HepG2 (cell line): Measurements from ENCODE around the gene CFAP97. TPM values are rescaled to one million over a fixed set of nuclear protein-coding genes. Genes with fewer than 3 reads are reported as not detected.

Source experiments
- BHLHE40 ChIP-seq: IDR thresholded peaks from 2 replicates; pipeline ENCODE4 v1.6.1; 2011; ENCODE audit warnings: low read length, improper control_type of control experiment
- CREBL2 ChIP-seq: sonication (generic); formaldehyde crosslinking; IDR thresholded peaks from 2 replicates; pipeline ENCODE4 v1.8.1; 2023; ENCODE audit warnings: missing genetic modification reagents, mild to moderate bottlenecking, borderline replicate concordance
- HNF4A ChIP-seq: sonication (generic); formaldehyde crosslinking; IDR thresholded peaks from 2 replicates; pipeline ENCODE4 v1.4.0; 2020; ENCODE audit warnings: missing genetic modification reagents
- MAF1 ChIP-seq: sonication (generic); formaldehyde crosslinking; IDR thresholded peaks from 2 replicates; pipeline ENCODE4 v1.5.0; 2020; ENCODE audit warnings: missing genetic modification reagents, borderline replicate concordance
- ZNF33B ChIP-seq: sonication (generic); formaldehyde crosslinking; IDR thresholded peaks from 2 replicates; pipeline ENCODE4 v1.5.1; 2020; ENCODE audit warnings: mild to moderate bottlenecking, missing genetic modification reagents
- polyA plus RNA-seq, 8 experiments: library from polyadenylated mRNA; depleted of rRNA in 3 of 8; stranded (reverse) in 7 of 8; unstranded in 1 of 8; fragments of >200 nt; fragmentation: Illumina TruSeq in 4 of 8; extraction: Trizol in 4 of 8; gene quantifications; 2 replicates each; pipeline versions ENCODE4 v1.2.1 to v1.2.3, GENCODE V29; 2011 to 2016; ENCODE audit warnings: low read depth in 4 of 8, missing spikeins in 1 of 8, mixed read lengths in 1 of 8; ENCODE audit not compliant: insufficient read depth in 1 of 8
- total RNA-seq, 5 experiments: library from RNA; depleted of rRNA; stranded (reverse); fragments of >200 nt; fragmentation: Illumina TruSeq; extraction: Trizol; gene quantifications; 2 replicates each; pipeline ENCODE4 v1.2.3, GENCODE V29; 2016; ENCODE audit warnings: low read depth in 1 of 5
- TF ChIP-seq, protein P1 (sequence below): sonication (generic); formaldehyde crosslinking; IDR thresholded peaks from 2 replicates; pipeline ENCODE4 v1.4.0; 2020; ENCODE audit warnings: mild to moderate bottlenecking, low read depth, missing genetic modification reagents
- TF ChIP-seq, protein P2 (sequence below): sonication (generic); formaldehyde crosslinking; IDR thresholded peaks from 2 replicates; pipeline ENCODE4 v1.4.0; 2020; ENCODE audit warnings: missing genetic modification reagents; ENCODE audit errors: not compliant biosample characterization
- TF ChIP-seq, protein P3 (sequence below), 2 experiments: sonication (generic) in 1 of 2; formaldehyde crosslinking in 1 of 2; IDR thresholded peaks; 2 replicates each; pipeline versions ENCODE4 v1.4.0 to v1.6.1; 2016 to 2020; ENCODE audit warnings: borderline replicate concordance in 1 of 2, low read depth in 1 of 2, mild to moderate bottlenecking in 1 of 2, missing genetic modification reagents in 1 of 2
- TF ChIP-seq, protein P4 (sequence below): sonication (generic); formaldehyde crosslinking; IDR thresholded peaks from 2 replicates; pipeline ENCODE4; 2020; ENCODE audit warnings: missing genetic modification reagents, mild to moderate bottlenecking, borderline replicate concordance
- TF ChIP-seq, protein P5 (sequence below): sonication (generic); formaldehyde crosslinking; conservative IDR thresholded peaks from 2 replicates; pipeline ENCODE4 v1.5.0; 2020; ENCODE audit warnings: missing genetic modification reagents

CFAP97 gene
- total and polyA plus RNA-seq, 2 of the 13 experiments (the other 11 are each of a cell fraction or from before 2014, with no cell fraction given) = 32.1 to 44.4 TPM

- TF ChIP-seq, protein P1, sequence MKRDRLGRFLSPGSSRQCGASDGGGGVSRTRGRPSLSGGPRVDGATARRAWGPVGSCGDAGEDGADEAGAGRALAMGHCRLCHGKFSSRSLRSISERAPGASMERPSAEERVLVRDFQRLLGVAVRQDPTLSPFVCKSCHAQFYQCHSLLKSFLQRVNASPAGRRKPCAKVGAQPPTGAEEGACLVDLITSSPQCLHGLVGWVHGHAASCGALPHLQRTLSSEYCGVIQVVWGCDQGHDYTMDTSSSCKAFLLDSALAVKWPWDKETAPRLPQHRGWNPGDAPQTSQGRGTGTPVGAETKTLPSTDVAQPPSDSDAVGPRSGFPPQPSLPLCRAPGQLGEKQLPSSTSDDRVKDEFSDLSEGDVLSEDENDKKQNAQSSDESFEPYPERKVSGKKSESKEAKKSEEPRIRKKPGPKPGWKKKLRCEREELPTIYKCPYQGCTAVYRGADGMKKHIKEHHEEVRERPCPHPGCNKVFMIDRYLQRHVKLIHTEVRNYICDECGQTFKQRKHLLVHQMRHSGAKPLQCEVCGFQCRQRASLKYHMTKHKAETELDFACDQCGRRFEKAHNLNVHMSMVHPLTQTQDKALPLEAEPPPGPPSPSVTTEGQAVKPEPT (CRISPR knock-in tag) = peak; percentile 60; the same call in 1 of the 2 replicates
- no peak for TF ChIP-seq CREBL2 (CRISPR knock-in tag)
- TF ChIP-seq BHLHE40 = 0 out of 2 replicates have a peak, but pooled peaks have one; percentile 19
- peak; percentile 32; the same call in 1 of the 2 replicates for TF ChIP-seq MAF1 (CRISPR knock-in tag)
- TF ChIP-seq, protein P2, sequence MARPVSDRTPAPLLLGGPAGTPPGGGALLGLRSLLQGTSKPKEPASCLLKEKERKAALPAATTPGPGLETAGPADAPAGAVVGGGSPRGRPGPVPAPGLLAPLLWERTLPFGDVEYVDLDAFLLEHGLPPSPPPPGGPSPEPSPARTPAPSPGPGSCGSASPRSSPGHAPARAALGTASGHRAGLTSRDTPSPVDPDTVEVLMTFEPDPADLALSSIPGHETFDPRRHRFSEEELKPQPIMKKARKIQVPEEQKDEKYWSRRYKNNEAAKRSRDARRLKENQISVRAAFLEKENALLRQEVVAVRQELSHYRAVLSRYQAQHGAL (CRISPR knock-in tag) = peak; percentile 57
- TF ChIP-seq, protein P3, sequence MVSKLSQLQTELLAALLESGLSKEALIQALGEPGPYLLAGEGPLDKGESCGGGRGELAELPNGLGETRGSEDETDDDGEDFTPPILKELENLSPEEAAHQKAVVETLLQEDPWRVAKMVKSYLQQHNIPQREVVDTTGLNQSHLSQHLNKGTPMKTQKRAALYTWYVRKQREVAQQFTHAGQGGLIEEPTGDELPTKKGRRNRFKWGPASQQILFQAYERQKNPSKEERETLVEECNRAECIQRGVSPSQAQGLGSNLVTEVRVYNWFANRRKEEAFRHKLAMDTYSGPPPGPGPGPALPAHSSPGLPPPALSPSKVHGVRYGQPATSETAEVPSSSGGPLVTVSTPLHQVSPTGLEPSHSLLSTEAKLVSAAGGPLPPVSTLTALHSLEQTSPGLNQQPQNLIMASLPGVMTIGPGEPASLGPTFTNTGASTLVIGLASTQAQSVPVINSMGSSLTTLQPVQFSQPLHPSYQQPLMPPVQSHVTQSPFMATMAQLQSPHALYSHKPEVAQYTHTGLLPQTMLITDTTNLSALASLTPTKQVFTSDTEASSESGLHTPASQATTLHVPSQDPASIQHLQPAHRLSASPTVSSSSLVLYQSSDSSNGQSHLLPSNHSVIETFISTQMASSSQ (IDR thresholded peaks at IDR 0.05; ENCODE audit: low read depth) = no peak
- TF ChIP-seq, protein P3 (CRISPR knock-in tag; IDR thresholded peaks at IDR 0.05; ENCODE audit: borderline replicate concordance) = peak; percentile 47; the same call in 1 of the 2 replicates
- TF ChIP-seq, protein P4, sequence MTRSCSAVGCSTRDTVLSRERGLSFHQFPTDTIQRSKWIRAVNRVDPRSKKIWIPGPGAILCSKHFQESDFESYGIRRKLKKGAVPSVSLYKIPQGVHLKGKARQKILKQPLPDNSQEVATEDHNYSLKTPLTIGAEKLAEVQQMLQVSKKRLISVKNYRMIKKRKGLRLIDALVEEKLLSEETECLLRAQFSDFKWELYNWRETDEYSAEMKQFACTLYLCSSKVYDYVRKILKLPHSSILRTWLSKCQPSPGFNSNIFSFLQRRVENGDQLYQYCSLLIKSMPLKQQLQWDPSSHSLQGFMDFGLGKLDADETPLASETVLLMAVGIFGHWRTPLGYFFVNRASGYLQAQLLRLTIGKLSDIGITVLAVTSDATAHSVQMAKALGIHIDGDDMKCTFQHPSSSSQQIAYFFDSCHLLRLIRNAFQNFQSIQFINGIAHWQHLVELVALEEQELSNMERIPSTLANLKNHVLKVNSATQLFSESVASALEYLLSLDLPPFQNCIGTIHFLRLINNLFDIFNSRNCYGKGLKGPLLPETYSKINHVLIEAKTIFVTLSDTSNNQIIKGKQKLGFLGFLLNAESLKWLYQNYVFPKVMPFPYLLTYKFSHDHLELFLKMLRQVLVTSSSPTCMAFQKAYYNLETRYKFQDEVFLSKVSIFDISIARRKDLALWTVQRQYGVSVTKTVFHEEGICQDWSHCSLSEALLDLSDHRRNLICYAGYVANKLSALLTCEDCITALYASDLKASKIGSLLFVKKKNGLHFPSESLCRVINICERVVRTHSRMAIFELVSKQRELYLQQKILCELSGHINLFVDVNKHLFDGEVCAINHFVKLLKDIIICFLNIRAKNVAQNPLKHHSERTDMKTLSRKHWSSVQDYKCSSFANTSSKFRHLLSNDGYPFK (CRISPR knock-in tag) = peak; percentile 69; the same call in 1 of the 2 replicates
- TF ChIP-seq HNF4A = 0 out of 2 replicates have a peak, but pooled peaks have one; percentile 29
- TF ChIP-seq, protein P5, sequence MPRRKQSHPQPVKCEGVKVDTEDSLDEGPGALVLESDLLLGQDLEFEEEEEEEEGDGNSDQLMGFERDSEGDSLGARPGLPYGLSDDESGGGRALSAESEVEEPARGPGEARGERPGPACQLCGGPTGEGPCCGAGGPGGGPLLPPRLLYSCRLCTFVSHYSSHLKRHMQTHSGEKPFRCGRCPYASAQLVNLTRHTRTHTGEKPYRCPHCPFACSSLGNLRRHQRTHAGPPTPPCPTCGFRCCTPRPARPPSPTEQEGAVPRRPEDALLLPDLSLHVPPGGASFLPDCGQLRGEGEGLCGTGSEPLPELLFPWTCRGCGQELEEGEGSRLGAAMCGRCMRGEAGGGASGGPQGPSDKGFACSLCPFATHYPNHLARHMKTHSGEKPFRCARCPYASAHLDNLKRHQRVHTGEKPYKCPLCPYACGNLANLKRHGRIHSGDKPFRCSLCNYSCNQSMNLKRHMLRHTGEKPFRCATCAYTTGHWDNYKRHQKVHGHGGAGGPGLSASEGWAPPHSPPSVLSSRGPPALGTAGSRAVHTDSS (CRISPR knock-in tag) = 0 out of 2 replicates have a peak, but pooled peaks have one; percentile 84
- TF ChIP-seq ZNF33B (CRISPR knock-in tag) = peak; percentile 27; the same call in 1 of the 2 replicates
These were observed 60.7 kb downstream of the CFAP97 start, which contains the start of gene SLC25A4 (continued) for GRCh38 chr4:185142912-185143600.
